GOT3 (cell line): ENCODE data around the gene PDE4B.

Source experiments
- DNase-seq: peaks from one replicate; lab custom pipeline; 2025; ENCODE audit warnings: mixed read lengths; lab: John Stamatoyannopoulos, UW

Gene PDE4B

DNA sequence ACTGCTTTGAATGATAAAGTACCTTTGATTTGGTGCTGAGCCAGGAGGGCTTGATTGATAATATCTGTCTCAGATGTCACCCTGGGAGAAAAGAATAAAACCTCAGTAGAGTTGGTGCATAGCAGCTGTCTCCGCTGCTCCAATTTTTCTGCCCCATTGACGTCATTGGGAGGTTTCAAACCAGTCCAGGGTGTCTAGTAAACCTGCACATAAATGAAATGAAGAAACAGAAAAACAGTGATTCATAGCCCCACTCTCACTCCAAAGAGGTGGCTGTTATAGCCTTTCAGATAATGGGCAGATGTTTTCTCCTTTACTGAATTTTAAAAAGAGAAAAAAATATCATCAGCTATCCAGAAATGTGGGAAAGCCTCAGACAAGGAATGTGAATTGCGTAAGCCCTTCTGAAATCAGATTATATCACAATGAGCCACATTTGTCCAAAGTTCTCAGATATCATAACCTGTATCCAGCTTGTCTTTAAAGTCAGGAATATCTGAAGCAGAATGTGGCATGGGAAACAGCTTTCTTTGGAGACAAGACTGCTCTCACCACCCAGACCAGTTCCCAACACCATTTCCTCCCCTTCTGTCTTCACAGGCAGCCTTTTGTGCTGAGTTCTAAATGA lies 390.0 kb downstream of the PDE4B start:
- DNase-seq, result no peak

- no peak for DNase-seq
Observed at GRCh38 chr1:66183400-66183799, 390.7 kb downstream of the PDE4B start.

DNA sequence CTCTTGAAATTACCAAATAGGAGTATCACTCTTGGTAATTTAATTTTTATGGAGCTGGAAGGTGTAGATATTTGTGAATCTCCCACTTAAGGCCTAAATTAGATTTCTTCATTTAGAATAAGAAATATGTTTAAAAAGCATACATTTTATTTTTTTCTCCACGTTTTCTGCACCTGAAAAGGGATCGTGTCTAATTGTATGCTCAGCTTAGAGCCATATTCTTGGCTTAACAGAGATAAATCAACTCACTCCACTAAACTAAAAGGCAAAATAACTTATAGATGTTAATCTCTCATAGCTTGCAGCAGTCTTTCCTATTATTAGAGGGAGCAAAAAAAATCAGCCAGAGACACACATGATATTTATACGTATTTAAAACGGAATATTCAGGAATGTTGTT lies 404.4 kb downstream of the PDE4B start:
- DNase-seq, result no peak

GRCh38 chr1:66197785-66198184 lies 405.1 kb downstream of the PDE4B start:
- no peak for DNase-seq

DNA sequence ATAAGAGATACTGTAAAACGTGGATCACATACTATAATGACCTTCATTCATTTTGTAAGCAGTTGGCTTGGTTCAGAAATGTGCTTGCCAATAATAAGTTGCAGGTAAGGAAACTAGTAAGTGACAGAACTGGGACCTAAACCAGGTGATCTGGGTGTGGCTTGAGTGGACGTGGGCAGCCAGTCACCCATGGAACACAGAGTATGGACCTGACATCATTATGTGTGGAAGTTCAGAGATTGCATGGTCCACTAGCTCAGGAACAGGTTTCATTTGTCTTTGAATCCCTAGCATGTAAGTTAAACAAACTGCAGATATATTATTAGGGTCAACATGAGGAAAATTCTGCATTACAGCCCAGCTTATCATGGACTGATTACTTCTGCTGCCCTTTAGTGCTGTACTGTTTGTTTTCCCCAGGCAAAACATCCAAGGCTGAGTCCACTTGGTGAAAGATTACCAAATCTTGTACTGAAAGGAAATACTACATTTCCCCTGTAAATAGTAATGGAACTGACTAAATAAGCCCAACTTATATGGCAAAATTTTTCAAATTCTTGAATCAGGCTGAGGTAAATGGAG lies 414.0 kb downstream of the PDE4B start:
- DNase-seq, result no peak

- DNase-seq, result no peak
Observed at GRCh38 chr1:66207484-66207883, 414.8 kb downstream of the PDE4B start.

- no peak for DNase-seq
Observed at GRCh38 chr1:66208632-66209031, 415.9 kb downstream of the PDE4B start.

DNA sequence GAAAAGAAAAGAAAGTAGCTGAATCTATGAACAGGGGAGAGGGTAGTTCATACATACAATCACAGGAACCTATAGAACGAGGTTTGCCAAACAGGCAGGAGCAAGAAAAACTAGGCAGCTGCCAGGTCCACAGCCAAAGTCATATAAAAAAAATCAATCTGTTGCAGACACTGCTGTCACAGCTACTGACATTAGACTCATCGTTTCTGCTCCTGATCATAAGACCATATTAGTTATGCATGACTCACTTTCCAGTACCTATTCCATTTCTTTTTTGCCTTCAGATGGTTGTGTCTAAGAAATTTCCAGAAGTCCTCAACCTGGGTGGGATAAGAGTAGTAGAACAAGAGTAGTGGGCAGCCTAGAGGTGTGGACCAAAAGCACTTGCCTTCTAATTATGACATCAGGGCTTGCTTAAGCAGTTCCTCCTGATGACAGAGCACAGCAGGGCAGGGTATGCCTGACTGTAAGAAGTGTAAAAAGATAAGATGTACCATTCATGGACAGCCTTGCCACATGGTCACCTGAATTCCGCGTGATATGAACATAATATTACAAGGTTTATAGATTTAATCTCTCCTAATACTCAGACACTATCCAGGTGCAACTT lies 418.0 kb downstream of the PDE4B start:
- DNase-seq, result no peak

DNA sequence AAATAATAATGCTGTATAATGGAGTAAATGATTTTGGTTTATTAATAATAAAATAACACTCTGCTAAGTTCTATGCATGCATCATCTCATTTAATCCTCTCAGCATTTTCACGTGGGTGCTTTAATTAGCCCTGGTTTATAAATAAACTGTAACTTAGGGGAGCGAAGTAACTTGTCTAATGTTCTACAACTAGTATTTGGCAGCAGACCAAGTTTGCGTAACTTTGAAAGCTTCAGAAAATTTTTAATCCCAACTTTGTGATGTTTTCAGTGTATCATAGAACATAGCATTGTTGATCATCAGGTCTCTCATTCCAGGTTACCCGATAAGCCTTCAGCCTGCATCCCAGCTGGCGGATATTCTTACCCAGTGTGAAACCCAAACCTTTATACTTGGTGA lies 418.8 kb downstream of the PDE4B start:
- no peak for DNase-seq

DNA sequence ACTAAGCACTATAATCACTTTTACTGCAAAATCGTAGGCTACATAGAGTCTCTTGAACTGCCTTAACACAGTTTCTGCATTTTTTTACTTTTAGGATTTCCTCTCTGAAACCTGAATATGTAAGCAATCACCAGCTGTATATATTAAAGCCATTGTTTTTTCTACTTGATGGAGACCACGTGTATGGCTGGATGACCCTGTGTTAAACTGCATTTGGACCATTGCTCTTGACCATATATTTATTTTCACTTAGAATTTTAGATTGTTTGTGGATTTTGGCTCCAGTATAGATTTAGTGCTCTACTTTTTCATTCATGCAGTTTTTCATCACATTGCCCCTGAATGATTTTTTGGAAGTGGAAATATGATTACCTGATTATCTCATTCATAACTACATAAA lies 420.8 kb downstream of the PDE4B start:
- no peak for DNase-seq

DNA sequence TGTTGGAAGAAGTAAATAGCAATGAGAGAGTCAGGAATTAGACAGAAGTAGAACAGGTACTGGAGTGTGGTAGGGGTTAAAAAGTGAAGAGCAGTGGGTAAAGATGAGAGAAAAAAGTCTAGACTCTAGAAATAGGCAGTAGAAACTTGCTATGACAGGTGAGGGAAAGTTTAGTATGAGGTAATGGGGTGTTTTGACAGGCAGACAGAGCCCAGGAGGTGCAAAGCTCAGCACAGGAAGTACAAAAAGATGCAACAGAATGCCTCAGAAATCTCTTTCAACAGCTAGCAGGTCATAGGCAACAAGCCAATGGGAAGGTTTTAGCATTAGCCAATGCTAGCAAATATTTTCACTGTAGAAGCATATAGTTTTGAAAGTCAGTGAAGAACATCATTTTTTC lies 422.2 kb downstream of the PDE4B start:
- DNase-seq, result no peak

DNA sequence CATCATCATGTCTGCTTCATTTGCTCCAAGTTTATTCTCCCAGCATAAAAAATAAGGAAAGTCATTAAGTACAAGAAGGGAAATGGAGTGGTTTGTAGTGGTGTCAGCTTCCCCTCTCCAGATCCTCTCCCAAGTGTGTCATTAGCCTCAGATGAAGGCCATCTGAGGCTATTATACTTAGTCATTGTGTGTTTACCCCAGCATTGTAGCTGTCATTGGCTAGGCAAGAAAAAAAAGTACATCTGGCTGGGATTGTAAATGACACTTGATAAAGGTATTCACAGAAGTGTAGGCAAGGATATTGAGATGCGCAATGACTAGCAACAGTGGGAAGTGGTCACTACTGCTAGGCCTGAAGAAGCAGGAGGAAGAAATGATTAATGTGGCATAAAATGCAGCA lies 424.3 kb downstream of the PDE4B start:
- DNase-seq, result no peak

DNA sequence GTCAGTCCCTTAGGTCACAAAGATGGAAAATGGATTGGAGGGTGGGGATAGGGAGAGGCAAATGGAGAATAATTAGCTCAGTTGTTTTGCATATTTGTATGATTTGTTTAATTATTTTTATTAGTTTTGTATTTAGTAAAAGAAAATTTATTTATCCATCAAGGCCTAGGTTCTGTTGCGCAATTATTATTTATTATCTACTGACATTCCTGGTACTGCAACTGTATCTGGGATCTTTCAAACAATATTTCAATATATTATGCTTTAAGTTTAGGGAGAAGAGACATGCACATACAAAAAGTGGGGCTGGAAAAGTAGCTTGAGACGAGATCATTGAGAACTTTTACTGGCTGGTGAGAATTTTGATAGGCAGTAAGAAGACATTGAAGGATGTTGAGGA lies 424.9 kb downstream of the PDE4B start:
- DNase-seq, result no peak

DNA sequence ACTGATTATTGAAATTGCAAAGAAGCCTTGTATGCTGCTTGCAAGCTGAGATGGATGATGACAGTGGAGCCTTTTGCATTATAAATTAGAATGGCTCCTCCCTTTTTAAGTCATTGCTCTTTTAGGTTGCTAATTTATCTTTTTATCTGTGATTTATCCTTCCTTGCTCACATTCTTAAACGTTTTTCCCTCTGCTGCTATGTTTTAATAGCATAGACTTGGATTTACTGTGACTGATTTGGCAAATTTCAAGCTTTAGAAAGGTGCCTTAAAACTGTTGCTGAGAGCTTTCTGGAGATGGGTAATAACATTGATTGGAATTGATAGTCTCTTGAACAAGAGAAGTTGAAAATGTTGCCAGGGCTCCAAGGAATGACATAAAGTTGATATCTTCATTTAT lies 427.8 kb downstream of the PDE4B start:
- no peak for DNase-seq

GRCh38 chr1:66223681-66224080 lies 431.0 kb downstream of the PDE4B start:
- no peak for DNase-seq

- no peak for DNase-seq
Observed at GRCh38 chr1:66226985-66227384, 434.3 kb downstream of the PDE4B start.

DNA sequence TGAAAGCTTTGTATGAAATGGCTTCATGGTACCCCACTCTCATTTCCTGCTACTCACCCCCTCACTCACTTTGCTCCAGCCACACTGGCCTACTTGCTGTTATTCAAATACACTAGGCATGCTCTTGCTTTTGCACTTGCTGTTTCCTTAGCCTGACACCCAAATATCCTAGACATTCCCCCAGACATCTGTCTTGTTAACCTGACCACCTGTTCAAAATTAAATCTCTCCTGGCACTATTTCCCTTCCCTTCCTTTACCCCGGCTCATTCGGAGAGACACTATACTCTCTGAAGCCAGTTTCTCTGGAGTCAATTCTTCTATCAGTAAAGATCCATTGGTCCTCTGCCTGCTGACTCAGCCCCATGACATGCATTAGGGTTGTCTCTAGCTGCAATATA lies 435.3 kb downstream of the PDE4B start:
- no peak for DNase-seq

DNA sequence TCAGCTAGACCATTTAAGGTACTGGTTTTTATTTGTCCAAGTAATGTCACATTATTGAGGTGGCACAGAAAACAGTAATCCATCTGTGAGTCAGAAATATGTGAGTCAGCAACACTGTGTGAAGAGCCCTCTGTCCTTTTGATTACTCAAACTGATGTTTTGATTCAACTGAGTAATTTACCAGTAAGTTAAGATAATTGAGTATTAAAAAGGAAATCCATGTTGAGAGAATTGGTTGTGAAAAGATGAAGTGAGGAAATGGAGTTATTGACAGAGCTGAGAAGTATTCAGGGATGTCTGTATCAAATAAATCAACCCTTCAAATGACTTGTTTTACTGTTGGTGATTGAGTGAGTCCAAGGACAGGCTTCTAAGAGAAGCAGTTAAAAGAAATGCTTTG lies 438.5 kb downstream of the PDE4B start:
- no peak for DNase-seq

DNA sequence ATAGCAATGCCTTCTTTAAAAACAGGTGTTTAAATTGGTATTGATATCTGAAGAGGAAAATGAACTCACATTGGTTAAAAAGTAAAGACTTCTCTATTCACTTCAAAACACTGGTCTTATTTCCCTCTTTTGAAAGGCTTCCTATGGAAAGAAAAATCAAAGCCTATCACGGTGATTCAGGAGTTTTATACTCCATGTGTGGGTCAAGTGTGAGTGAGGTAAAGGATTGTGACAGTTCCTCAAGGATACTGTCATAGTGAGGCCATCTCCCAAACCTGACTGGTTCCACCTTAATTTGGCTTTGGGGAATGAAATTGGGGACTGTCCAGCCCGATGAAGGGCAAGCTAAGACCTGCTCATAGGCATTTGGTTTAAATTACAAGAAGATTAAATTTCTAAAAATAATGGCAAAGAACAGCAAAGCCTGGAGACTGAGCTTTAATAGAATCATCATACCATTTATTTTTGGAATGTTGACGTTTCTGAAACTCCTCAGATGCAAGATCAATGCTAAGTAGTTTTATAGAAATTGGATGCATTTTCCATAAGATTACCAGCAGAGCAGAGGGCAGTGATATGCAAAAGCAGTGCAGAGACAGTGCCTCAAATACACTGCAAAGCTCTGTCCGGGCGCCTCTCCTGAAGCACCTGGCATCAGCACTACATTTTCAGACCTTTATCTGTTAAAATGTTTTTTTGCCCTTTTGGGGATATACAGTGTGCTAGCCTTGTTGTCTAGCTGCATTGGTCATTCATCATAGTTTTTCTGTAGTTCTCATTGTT lies 439.2 kb downstream of the PDE4B start:
- DNase-seq, result no peak

DNA sequence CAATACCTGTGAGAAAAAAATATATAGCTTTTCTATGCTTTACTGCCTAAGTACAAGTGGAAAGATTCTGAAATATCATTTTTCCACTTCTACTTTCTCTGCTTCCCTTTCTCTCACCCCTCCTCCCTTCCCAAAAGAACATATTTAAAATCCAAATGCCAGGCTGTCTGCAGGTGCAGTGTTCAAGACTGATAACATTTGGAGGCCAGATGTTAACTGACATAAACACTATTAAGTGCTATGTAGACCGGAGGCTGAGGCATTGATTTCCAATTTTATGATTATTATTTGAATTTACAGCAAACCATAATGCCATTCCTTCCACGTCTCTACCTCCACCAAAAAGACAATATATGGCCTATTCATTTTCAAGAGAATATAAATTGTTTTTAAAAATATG lies 444.3 kb downstream of the PDE4B start:
- DNase-seq, result no peak

DNA sequence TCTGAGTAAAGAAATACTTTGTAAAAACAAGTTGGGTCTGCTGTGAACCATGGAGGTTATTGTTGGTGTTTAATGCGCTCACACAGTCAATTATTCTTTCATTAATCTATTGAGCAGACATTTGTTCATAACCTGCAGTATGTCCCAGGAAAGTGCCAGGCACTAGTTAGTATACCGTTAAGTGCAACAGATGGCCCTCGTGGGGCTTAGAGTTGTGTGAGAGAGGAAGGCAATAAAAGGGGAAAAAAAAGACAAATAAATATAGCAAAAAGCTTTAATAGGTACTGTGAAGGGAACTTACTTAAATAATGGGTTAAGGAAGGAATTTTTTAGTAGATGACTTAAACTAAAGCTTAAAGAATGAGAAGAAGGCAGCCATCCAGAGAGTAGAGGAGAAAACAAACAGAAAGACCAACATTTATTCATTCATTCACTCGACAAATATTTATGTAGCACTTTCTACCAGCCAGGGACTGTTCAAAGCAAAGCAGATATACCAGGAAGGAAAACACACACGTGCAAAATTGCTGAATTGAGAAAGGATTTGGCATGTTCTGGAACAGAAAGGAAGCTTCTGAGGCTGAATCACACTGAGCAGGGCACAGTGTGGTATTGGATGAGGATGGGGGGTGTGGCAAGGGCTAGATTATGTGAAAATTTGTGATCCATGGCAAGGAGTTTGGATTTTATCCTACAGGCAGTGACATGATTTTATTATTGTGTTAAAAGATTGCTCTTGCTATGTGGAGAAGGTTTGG lies 445.2 kb downstream of the PDE4B start:
- DNase-seq, result no peak

DNA sequence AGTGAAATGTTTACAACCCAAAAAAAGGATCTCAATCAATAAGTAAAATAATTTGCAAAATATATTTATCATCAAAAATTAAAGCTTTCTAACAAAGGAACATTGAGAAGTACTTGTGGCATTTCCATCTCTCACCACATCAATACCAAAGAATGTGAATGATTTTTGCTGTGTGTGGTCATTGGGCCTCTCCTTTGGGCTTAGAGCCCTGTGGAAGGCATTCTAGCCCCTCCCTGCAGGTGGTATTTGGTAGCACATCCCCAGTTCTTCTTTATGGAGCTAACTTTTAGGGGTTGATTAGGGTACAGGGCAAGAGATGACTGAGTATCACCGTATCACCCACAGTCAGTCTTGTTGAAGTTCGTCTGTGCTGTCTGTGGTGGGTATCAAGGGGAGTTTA lies 447.1 kb downstream of the PDE4B start:
- no peak for DNase-seq
